Mesendoderm (in vitro differentiated cells): ENCODE results near the gene FSIP1.
A peak's percentile ranks its signal among the peaks of the same experiment; 100 is the strongest.

ENCODE experiments used
- DNase-seq: peaks from one replicate; pipeline ENCODE4 v3.0.0; 2013
- H2AK5ac ChIP-seq: 2 replicates; pipeline ENCODE4 v1.6.1; 2013; ENCODE audit warnings: low read length, inconsistent platforms
- H2BK120ac ChIP-seq: 2 replicates; pipeline ENCODE4 v1.6.1; 2013; ENCODE audit warnings: low read depth, mild to moderate bottlenecking, low read length, moderate library complexity, mixed read lengths
- H2BK15ac ChIP-seq: replicated peaks from 2 replicates; pipeline ENCODE4 v1.6.1; 2013; ENCODE audit warnings: low read depth, mild to moderate bottlenecking, moderate library complexity
- H2BK5ac ChIP-seq: 2 replicates; pipeline ENCODE4 v1.6.1; 2013; ENCODE audit warnings: low read length, inconsistent platforms
- H3K18ac ChIP-seq: 2 replicates; pipeline ENCODE4 v1.6.1; 2013; ENCODE audit warnings: mild to moderate bottlenecking, low read length, mixed read lengths
- H3K23ac ChIP-seq: one replicate; pipeline ENCODE4 v1.6.1; 2013; ENCODE audit warnings: low read length
- H3K27ac ChIP-seq: 2 replicates; pipeline ENCODE4 v1.5.1; 2013; ENCODE audit warnings: low read depth, mild to moderate bottlenecking, inconsistent platforms, low read length, moderate library complexity
- H3K27me3 ChIP-seq: 2 replicates; pipeline ENCODE4 v1.6.1; 2013; ENCODE audit warnings: low read length, control low read depth, mild to moderate bottlenecking, inconsistent platforms; ENCODE audit not compliant: insufficient read depth, poor library complexity
- H3K36me3 ChIP-seq: 2 replicates; pipeline ENCODE4 v1.6.1; 2013; ENCODE audit warnings: low read length, inconsistent platforms; ENCODE audit not compliant: control insufficient read depth, insufficient read depth
- H3K4ac ChIP-seq: one replicate; pipeline ENCODE4 v1.6.1; 2013; ENCODE audit warnings: low read depth, mild to moderate bottlenecking, low read length, moderate library complexity
- H3K4me1 ChIP-seq: 2 replicates; pipeline ENCODE4 v1.6.1; 2013; ENCODE audit warnings: low read depth, low read length, inconsistent platforms; ENCODE audit not compliant: control insufficient read depth
- H3K4me2 ChIP-seq: 2 replicates; pipeline ENCODE4 v1.6.1; 2013; ENCODE audit warnings: low read length
- H3K4me3 ChIP-seq: 2 replicates; pipeline ENCODE4 v1.5.1; 2013; ENCODE audit warnings: mild to moderate bottlenecking, low read length
- H3K56ac ChIP-seq: one replicate; pipeline ENCODE4 v1.6.1; 2013; ENCODE audit warnings: low read length
- H3K79me1 ChIP-seq: 2 replicates; pipeline ENCODE4 v1.6.1; 2013; ENCODE audit warnings: low read length, inconsistent platforms
- H3K79me2 ChIP-seq: 2 replicates; pipeline ENCODE4 v1.6.1; 2013; ENCODE audit warnings: mild to moderate bottlenecking, low read length; ENCODE audit not compliant: control insufficient read depth, insufficient read depth
- H3K9ac ChIP-seq: 2 replicates; pipeline ENCODE4 v1.6.1; 2013; ENCODE audit warnings: low read length, inconsistent platforms
- H4K5ac ChIP-seq: one replicate; pipeline ENCODE4 v1.6.1; 2013; ENCODE audit warnings: low read length
- H4K8ac ChIP-seq: one replicate; pipeline ENCODE4 v1.6.1; 2013; ENCODE audit warnings: low read depth, mild to moderate bottlenecking, control low read depth, low read length, moderate library complexity
- WGBS: extraction: QIAGEN DNeasy Blood & Tissue Kit; methylation state at CpG from one replicate; pipeline ENCODE4 v1.1.7; 2013; ENCODE audit warnings: low lambda C conversion rate, missing lambda C conversion rate; ENCODE audit not compliant: insufficient coverage; ENCODE audit errors: extremely low coverage; 5-methylcytosine and 5-hydroxymethylcytosine counted together

The FSIP1 gene

GRCh38 chr15:39628546-39629257, 153.9 kb downstream of the FSIP1 start:
- Histone ChIP-seq H3K79me1 (no peaks in the 10 kb centered on the region), H3K79me2 (no peaks in the 10 kb centered on the region), H3K27me3 (no peaks in the 10 kb centered on the region), H3K23ac (no peak overlapping the region), H3K27ac (no peak overlapping the region), H4K5ac (no peak overlapping the region), H2BK120ac (no peak overlapping the region), H2BK5ac (no peak overlapping the region), H3K4ac (no peak overlapping the region), H3K4me2 (no peak overlapping the region), H2BK15ac (no peak overlapping the region), H3K36me3 (no peaks in the 10 kb centered on the region), H3K9ac (no peak overlapping the region), H3K4me3 (no peak overlapping the region), H4K8ac (no peak overlapping the region), H3K18ac (no peak overlapping the region), H3K56ac (no peak overlapping the region), H2AK5ac (no peak overlapping the region), H3K4me1 (peaks cover 2% of the 10 kb centered on the region)
- no peak for DNase-seq
- WGBS = no CpG with 5 or more reads among the region's 9 CpGs

GRCh38 chr15:39628144-39628508, 154.5 kb downstream of the FSIP1 start:
- Histone ChIP-seq H3K27me3 (no peaks in the 10 kb centered on the region), H3K4me2 (no peak overlapping the region), H2BK5ac (no peak overlapping the region), H3K79me1 (no peaks in the 10 kb centered on the region), H4K8ac (no peak overlapping the region), H3K27ac (no peak overlapping the region), H4K5ac (no peak overlapping the region), H3K23ac (no peak overlapping the region), H3K36me3 (no peaks in the 10 kb centered on the region), H3K4me1 (peaks cover 2% of the 10 kb centered on the region), H2AK5ac (no peak overlapping the region), H2BK15ac (no peak overlapping the region), H3K79me2 (no peaks in the 10 kb centered on the region), H3K9ac (no peak overlapping the region), H3K56ac (no peak overlapping the region), H3K4me3 (no peak overlapping the region), H3K4ac (no peak overlapping the region), H3K18ac (no peak overlapping the region), H2BK120ac (no peak overlapping the region)
- DNase-seq = peak; percentile 68
- WGBS = no CpG with 5 or more reads among the region's 5 CpGs

- H3K4me2 ChIP-seq = no peak overlapping the region
- H4K8ac ChIP-seq = no peak overlapping the region
- H3K56ac ChIP-seq = no peak overlapping the region
- H3K4me1 ChIP-seq = peaks cover 2% of the 10 kb centered on the region
- no peak overlapping the region for H3K9ac ChIP-seq
- H3K27me3 ChIP-seq = no peaks in the 10 kb centered on the region
- H2BK5ac ChIP-seq = no peak overlapping the region
- no peaks in the 10 kb centered on the region for H3K79me1 ChIP-seq
- H4K5ac ChIP-seq = no peak overlapping the region
- DNase-seq = no peak
- no peak overlapping the region for H3K4me3 ChIP-seq
- no peak overlapping the region for H3K23ac ChIP-seq
- H3K36me3 ChIP-seq = no peaks in the 10 kb centered on the region
- no CpG with 5 or more reads among the region's 3 CpGs for WGBS
- H3K79me2 ChIP-seq = no peaks in the 10 kb centered on the region
- H2BK120ac ChIP-seq = no peak overlapping the region
- H3K27ac ChIP-seq = no peak overlapping the region
- H2AK5ac ChIP-seq = no peak overlapping the region
- H2BK15ac ChIP-seq = no peak overlapping the region
- no peak overlapping the region for H3K4ac ChIP-seq
- no peak overlapping the region for H3K18ac ChIP-seq
Measured at GRCh38 chr15:39627451-39628143, 155.0 kb downstream of the FSIP1 start.

- Histone ChIP-seq H3K27me3 (no peaks in the 10 kb centered on the region), H2BK5ac (no peak overlapping the region), H3K79me2 (no peaks in the 10 kb centered on the region), H3K9ac (no peak overlapping the region), H3K56ac (no peak overlapping the region), H3K27ac (no peak overlapping the region), H2BK15ac (no peak overlapping the region), H3K4ac (no peak overlapping the region), H3K4me3 (no peak overlapping the region), H3K36me3 (no peaks in the 10 kb centered on the region), H3K79me1 (no peaks in the 10 kb centered on the region), H4K8ac (no peak overlapping the region), H2AK5ac (no peak overlapping the region), H3K18ac (no peak overlapping the region), H3K23ac (no peak overlapping the region), H3K4me1 (peaks cover 2% of the 10 kb centered on the region), H2BK120ac (no peak overlapping the region), H4K5ac (no peak overlapping the region), H3K4me2 (no peak overlapping the region)
- no peak for DNase-seq
Measured at GRCh38 chr15:39625856-39626255, 156.8 kb downstream of the FSIP1 start.

- Histone ChIP-seq H3K27ac (no peak overlapping the region), H3K79me1 (no peaks in the 10 kb centered on the region), H2BK15ac (no peak overlapping the region), H2AK5ac (no peak overlapping the region), H3K36me3 (no peaks in the 10 kb centered on the region), H3K4me2 (no peak overlapping the region), H3K27me3 (no peaks in the 10 kb centered on the region), H3K4me3 (no peak overlapping the region), H2BK120ac (no peak overlapping the region), H3K23ac (no peak overlapping the region), H3K4me1 (peaks cover 2% of the 10 kb centered on the region), H4K8ac (no peak overlapping the region), H3K4ac (no peak overlapping the region), H4K5ac (no peak overlapping the region), H3K79me2 (no peaks in the 10 kb centered on the region), H3K56ac (no peak overlapping the region), H3K18ac (no peak overlapping the region), H2BK5ac (no peak overlapping the region), H3K9ac (no peak overlapping the region)
- no CpG with 5 or more reads among the region's 4 CpGs for WGBS
- no peak for DNase-seq
Measured at GRCh38 chr15:39625451-39625850, 157.2 kb downstream of the FSIP1 start.

GRCh38 chr15:39624806-39625205, 157.8 kb downstream of the FSIP1 start:
- Histone ChIP-seq H3K36me3 (no peaks in the 10 kb centered on the region), H3K27ac (no peak overlapping the region), H3K4me2 (no peak overlapping the region), H4K8ac (no peak overlapping the region), H4K5ac (no peak overlapping the region), H3K9ac (no peak overlapping the region), H2BK5ac (no peak overlapping the region), H2BK15ac (no peak overlapping the region), H3K56ac (no peak overlapping the region), H3K79me2 (no peaks in the 10 kb centered on the region), H3K4me3 (no peak overlapping the region), H3K27me3 (no peaks in the 10 kb centered on the region), H3K4me1 (peaks cover 2% of the 10 kb centered on the region), H3K79me1 (no peaks in the 10 kb centered on the region), H2AK5ac (no peak overlapping the region), H3K4ac (no peak overlapping the region), H3K23ac (no peak overlapping the region), H2BK120ac (no peak overlapping the region), H3K18ac (no peak overlapping the region)
- WGBS = no CpG with 5 or more reads among the region's 6 CpGs
- DNase-seq = no peak
